Thoracic aorta (tissue), 2 donors: ENCODE data around the gene BCKDHB. TPM values are rescaled to one million over a fixed set of nuclear protein-coding genes. Genes with fewer than 3 reads are reported as not detected.
"Not testable (repeated sequence)": the region's sequence is repeated elsewhere in the genome, so short reads cannot be mapped to it uniquely, and the experiment has no call there.

Experiments
- ATAC-seq: fragments of 150-250 bp; one replicate; pipeline ENCODE4 v1.8.0; 2017; ENCODE audit warnings: low read depth; ENCODE audit not compliant: insufficient number of reproducible peaks, low FRiP score
- DNase-seq: peaks from one replicate; pipeline ENCODE4 v3.0.0-alpha.2; 2020; ENCODE audit warnings: low spot score
- H3K27ac ChIP-seq, 2 donors: fragments of 200-600 bp; sonication (generic); 1 replicate in 1 of 2; 2 replicates in 1 of 2; pipeline ENCODE4 v1.5.1; 2016; ENCODE audit warnings: mild to moderate bottlenecking in 2 of 2, moderate library complexity in 2 of 2
- H3K27me3 ChIP-seq: fragments of 200-600 bp; sonication (generic); replicated peaks from 2 replicates; pipeline ENCODE4 v1.6.0; 2016; ENCODE audit warnings: mild to moderate bottlenecking; ENCODE audit not compliant: insufficient read depth
- H3K36me3 ChIP-seq: fragments of 200-600 bp; sonication (generic); one replicate; pipeline ENCODE4 v1.5.1; 2016
- H3K4me1 ChIP-seq, 2 donors: fragments of 200-600 bp; sonication (generic); 1 replicate in 1 of 2; 2 replicates in 1 of 2; pipeline versions ENCODE4 v1.5.1 to v1.6.0; 2016; ENCODE audit warnings: low read depth in 2 of 2, mild to moderate bottlenecking in 1 of 2; ENCODE audit not compliant: control insufficient read depth in 1 of 2
- H3K4me3 ChIP-seq: fragments of 200-600 bp; sonication (generic); 2 replicates; pipeline ENCODE4 v1.5.1; 2016; ENCODE audit warnings: mild to moderate bottlenecking
- H3K9me3 ChIP-seq: fragments of 200-600 bp; sonication (generic); 2 replicates; pipeline ENCODE4 v1.5.1; 2016
- total RNA-seq, 2 donors: library from RNA; depleted of rRNA; stranded (reverse); fragments of >200 nt; gene quantifications; one replicate each; pipeline versions ENCODE4 v1.1.0 to v1.2.3, GENCODE V29; 2016
- TF ChIP-seq, protein P1 (sequence below): fragments of 200-600 bp; sonication (generic); IDR thresholded peaks from one replicate; pipeline ENCODE4 v1.5.1; 2019; ENCODE audit warnings: antibody characterized with exemption

The BCKDHB gene
- total RNA-seq: 10 to 100 TPM; 14.1 to 22.1 TPM

DNA sequence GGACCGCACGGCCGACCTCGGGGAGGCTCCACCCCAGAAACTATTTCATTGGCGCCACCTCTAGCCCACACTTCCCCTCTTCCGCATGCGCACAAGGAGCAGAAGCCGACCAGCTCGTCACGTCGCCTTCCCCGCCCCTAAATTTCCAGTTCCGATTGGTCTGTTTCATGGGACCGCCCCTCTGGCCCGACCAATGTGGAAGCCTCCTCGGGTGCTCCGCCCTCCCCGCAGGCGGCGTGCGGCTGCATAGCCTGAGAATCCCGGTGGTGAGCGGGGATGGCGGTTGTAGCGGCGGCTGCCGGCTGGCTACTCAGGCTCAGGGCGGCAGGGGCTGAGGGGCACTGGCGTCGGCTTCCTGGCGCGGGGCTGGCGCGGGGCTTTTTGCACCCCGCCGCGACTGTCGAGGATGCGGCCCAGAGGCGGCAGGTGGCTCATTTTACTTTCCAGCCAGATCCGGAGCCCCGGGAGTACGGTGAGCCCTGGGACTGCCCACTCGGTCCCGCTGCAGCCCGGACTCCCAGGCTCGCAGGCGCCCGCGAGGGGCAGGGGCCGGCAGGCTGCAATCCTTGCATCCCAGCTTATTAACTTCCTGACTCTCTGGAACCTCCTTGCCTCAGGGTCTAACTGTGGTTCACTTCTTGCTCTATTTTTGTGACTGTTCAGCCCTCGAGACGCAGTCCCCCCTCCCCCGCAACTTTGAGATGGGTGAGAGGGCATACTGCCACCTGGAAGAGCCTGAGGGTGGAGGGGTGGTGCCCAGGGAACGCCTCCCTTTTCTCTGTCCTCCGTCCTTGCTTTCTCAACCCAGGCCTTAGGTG lies at the start of gene BCKDHB:
Gene BCKDHB (plus strand): TSS at position 254 of the 818 bp plus-strand sequence. CDS start 23 bp downstream, at position 277.
- Histone ChIP-seq H3K4me1 (peaks cover 0 to 7% of the 10 kb centered on the region in 2 donors), H3K27me3 (no peaks in the 10 kb centered on the region), H3K9me3 (no peaks in the 10 kb centered on the region), H3K27ac (peak within 1 kb of the TSS; percentile 83 to 88), H3K36me3 (no peaks in the 10 kb centered on the region), H3K4me3 (peak within 1 kb of the TSS; percentile 81)
- DNase-seq: peak; percentile 96
- peak; percentile 99 for ATAC-seq
- TF ChIP-seq, protein P1, sequence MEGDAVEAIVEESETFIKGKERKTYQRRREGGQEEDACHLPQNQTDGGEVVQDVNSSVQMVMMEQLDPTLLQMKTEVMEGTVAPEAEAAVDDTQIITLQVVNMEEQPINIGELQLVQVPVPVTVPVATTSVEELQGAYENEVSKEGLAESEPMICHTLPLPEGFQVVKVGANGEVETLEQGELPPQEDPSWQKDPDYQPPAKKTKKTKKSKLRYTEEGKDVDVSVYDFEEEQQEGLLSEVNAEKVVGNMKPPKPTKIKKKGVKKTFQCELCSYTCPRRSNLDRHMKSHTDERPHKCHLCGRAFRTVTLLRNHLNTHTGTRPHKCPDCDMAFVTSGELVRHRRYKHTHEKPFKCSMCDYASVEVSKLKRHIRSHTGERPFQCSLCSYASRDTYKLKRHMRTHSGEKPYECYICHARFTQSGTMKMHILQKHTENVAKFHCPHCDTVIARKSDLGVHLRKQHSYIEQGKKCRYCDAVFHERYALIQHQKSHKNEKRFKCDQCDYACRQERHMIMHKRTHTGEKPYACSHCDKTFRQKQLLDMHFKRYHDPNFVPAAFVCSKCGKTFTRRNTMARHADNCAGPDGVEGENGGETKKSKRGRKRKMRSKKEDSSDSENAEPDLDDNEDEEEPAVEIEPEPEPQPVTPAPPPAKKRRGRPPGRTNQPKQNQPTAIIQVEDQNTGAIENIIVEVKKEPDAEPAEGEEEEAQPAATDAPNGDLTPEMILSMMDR: peak; percentile 10

DNA sequence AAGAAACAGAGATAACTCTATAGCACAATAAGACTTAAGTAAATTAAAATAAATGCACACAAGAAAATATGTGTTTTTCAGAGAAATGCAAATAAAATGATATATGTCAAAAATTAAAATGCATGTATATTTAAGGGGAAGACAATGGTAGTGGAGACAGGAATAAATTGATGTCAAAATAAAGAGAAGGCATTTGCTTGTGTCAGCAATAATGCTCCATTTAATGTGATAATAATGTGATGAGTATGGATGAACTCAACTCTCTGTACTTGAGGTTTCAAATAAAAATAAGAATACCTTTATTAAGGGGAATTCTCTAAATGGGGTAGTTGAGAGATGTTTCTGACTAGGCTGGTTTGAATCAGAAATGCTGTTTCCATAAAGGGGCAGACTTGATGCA lies 45.7 kb upstream of the BCKDHB start:
- TF ChIP-seq, protein P1: no peak
- Histone ChIP-seq H3K36me3 (no peaks in the 10 kb centered on the region), H3K4me1 (no peaks in the 10 kb centered on the region), H3K27me3 (no peaks in the 10 kb centered on the region), H3K9me3 (no peaks in the 10 kb centered on the region), H3K4me3 (no peak overlapping the region), H3K27ac (no peak overlapping the region)
- no peak for ATAC-seq
- no peak for DNase-seq

DNA sequence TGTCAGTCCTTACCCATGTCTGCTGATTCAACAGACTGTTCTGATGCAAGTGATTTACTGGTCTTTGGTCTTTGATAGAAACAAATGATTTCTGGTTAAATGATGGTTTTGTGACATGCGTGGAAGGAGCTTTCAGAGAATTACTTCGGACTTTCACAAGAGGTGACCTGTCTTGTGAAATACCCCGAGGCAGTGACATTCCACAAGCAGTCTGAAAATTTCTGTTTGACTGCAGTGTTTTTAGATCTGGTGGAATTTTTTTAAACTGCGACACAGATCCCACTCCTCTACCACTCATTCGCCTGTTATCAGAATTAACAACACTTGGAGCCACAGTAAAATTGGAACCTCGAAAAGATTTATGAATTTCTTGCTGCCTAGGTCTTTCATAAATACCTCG lies 38.3 kb upstream of the BCKDHB start:
- not testable (repeated sequence) for ATAC-seq, H3K27ac ChIP-seq, H3K4me1 ChIP-seq, H3K4me3 ChIP-seq, DNase-seq, H3K36me3 ChIP-seq, H3K9me3 ChIP-seq, H3K27me3 ChIP-seq

DNA sequence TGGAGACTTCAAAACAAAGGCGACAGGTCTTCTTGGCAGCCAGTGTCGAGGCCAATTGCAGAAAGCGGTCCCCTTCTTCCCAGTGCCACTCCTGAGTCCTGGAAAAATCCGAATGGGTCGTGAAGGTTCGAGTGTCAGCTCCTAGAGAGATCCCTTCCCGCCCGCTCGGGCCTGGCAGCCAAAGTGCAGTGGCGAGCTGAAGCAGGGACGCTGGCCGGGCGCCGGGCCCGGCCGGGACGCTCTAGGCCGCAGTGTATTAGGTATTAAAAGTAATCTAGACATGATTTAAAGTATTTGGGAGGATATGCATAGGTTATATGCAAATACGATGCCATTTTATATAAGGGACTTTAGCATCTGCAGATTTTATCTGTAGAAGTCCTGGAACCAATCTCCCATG lies 36.0 kb upstream of the BCKDHB start:
- not testable (repeated sequence) for ATAC-seq, DNase-seq

DNA sequence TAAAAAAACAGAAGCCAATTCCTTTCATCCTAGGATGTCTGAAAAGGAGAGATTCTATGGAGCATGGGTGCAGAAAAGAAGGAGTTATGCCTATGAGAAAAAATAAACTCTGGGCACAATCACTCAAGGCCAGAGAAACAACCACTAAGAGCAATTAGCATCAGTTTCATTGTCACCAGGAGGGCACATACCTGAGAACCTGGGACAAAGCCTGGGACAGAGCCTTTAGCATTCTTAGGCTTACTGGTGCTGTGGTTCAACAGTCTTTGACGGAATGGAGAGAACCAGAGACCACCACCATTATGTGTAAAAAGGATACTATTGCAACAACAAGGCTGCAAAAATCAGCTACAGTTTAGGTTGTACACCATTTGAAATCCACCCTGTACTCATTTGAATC lies 29.4 kb upstream of the BCKDHB start:
- DNase-seq: no peak
- ATAC-seq: no peak
- Histone ChIP-seq H3K36me3 (no peaks in the 10 kb centered on the region), H3K27me3 (no peaks in the 10 kb centered on the region), H3K4me1 (no peaks in the 10 kb centered on the region), H3K27ac (no peak overlapping the region), H3K9me3 (no peaks in the 10 kb centered on the region), H3K4me3 (no peak overlapping the region)
- TF ChIP-seq, protein P1: no peak

More for the DNA sequence above, 36.0 kb upstream of the BCKDHB start:
- not testable (repeated sequence) for H3K27ac ChIP-seq, H3K4me3 ChIP-seq, H3K36me3 ChIP-seq, H3K4me1 ChIP-seq, H3K9me3 ChIP-seq, H3K27me3 ChIP-seq

DNA sequence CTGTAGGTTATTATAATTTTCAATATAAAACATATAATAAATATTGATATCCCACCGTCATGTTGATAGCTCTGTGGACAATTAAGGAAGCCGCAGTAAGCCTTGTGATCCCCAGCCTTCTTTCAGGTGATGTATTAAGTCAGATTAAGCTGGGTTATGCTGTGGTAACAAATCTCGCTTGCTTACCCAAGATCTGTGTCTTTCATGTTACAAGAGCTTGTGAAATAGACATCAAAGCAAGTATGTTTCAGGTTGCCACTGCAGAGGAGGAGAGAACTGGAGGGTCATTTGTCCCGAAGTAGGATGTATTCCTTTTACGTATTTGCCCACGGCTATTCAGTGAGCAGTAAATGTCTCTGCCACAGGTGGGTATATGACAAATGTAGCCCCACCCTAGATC lies 17.8 kb upstream of the BCKDHB start:
- TF ChIP-seq, protein P1: no peak
- Histone ChIP-seq H3K4me1 (no peaks in the 10 kb centered on the region), H3K4me3 (no peak overlapping the region), H3K36me3 (no peaks in the 10 kb centered on the region), H3K27ac (no peak overlapping the region), H3K9me3 (no peaks in the 10 kb centered on the region), H3K27me3 (no peaks in the 10 kb centered on the region)
- ATAC-seq: no peak
- DNase-seq: no peak
